GM19395 (cell line): Measurements from ENCODE around the gene HTR6.
"Not testable (repeated sequence)": the region's sequence is repeated elsewhere in the genome, so short reads cannot be mapped to it uniquely, and the experiment has no call there.

Experiments
- ATAC-seq: cut with Tn5 transposase; IDR thresholded peaks from one replicate; pipeline ENCODE4 v1.9.1; 2021; ENCODE audit warnings: mild to moderate bottlenecking, moderate library complexity; ENCODE audit not compliant: unreplicated experiment

The HTR6 gene

GRCh38 chr1:19637606-19638005 lies 27.1 kb upstream of the HTR6 start:
- no peak for ATAC-seq

- ATAC-seq, result not testable (repeated sequence)
Measured at GRCh38 chr1:19639228-19639627, 25.4 kb upstream of the HTR6 start.

DNA sequence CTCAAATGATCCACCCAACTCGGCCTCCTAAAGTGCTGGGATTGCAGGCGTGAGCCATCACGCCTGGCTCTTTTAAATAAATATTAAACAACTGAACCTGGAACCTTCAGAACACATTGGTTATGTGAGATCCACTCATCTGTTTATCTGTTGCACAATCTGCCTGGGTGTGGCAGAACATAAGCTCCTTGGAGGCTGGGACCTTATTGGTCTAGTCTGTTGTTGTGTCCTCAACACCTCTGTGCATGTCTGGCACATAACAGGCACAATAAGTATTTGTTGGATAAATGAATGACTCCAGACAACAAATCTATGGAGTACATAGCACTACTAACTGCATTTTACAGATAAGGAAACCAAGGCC lies 24.7 kb upstream of the HTR6 start:
- no peak for ATAC-seq

DNA sequence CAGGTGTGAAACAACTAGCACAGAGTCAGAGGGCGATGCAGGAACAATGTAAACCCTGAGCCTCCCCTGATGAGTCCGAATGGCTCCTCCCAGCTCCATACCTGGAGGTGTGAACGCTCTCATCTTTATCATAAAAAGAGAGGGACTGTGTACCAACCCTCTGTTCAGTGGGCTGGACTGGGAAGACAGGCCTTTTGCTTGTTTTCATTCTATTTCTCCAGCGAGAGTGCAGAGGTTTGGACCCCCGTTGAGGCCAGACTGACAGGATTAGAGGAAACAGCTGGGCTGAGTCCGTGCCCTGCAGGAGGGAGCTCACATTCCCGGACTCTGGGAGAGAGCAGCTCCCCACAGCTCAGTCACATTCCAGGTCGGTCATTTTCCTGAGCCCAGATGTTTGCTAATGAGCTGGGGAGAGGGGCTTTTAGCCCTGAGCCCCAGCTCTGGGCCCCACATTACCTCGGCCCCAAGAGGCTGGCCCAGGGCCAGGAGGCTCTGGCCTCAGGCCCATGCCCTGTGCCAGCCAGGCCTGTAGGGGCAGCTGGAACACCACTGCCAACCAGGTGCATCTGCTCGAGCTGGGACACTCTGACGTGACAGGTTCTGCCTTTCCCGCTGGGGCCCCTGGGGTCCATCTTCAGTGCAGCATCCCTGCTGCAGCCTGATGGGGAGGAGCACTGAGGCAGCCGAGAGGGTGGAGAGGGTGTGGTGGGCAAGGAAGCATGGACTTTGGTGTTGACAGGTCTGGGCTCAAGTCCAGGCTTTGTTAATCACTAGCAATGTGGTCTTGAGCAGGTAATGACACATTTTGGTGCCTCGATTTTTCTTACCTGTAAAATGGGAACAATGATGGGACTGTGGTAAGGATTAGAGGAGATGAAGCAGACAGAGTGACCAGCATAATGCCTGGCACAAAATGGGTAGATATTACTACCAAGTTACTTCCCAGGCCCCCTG lies 24.0 kb upstream of the HTR6 start:
- no peak for ATAC-seq

GRCh38 chr1:19643121-19643520 lies 21.6 kb upstream of the HTR6 start:
- ATAC-seq, result no peak

GRCh38 chr1:19643602-19644394 lies 20.9 kb upstream of the HTR6 start, which contains the start of gene NBL1:
NBL1 (plus strand) TSS chr1:19644311; CDS start chr1:19655031, 10,720 bp downstream.
- ATAC-seq, result no peak

DNA sequence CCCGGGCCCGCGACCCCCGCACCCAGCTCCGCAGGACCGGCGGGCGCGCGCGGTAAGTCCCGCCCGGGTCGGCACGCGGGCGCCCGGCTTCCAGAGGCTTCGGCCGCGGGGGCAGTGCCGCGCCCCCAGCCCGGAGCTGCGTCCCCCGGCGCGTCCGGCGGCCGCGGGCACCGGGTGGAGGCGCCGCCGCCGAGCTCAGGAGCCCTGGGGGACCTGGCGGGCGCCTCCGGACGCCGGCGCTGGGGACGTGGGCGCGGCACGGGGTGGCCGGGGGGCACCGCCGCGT lies 20.3 kb upstream of the HTR6 start:
- no peak for ATAC-seq

DNA sequence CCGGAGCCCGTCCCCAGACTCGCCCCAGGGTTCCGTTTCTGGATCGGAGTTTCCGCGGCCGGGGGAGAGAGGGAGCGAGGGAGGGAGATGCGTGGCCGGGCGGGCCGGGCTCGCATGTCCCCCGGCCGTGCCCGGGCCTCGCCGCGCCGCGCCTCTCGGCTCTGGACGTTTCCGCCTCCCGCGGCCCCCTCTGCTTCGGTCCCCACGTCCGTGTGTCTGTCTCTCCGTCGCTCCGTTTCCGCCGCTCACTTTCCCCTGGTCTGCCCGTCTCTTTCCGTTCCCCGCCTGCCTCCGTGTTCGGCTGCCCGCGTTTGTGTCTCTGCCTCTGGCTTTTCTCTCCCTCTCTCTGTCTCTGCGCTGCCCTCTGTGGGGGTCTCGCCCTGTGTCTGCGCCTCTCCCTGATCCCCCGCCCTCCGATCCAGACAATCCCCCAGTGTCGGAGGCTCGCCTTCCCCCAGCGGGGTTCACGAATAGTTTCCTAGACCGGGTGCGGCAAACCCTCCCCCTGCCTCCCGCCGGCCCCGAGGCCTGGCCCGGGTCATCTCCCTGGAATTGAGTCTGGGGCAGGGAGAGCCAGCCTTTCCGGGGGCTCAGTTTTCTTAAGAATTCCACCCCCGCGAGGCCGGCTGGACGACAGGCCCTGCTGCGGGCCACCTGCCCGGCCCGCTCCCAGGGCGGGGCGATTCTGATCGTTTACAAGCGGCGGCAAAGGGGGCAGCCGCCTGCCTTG lies 19.8 kb upstream of the HTR6 start:
- no peak for ATAC-seq

GRCh38 chr1:19645411-19646251 lies 19.0 kb upstream of the HTR6 start:
- ATAC-seq, result no peak

DNA sequence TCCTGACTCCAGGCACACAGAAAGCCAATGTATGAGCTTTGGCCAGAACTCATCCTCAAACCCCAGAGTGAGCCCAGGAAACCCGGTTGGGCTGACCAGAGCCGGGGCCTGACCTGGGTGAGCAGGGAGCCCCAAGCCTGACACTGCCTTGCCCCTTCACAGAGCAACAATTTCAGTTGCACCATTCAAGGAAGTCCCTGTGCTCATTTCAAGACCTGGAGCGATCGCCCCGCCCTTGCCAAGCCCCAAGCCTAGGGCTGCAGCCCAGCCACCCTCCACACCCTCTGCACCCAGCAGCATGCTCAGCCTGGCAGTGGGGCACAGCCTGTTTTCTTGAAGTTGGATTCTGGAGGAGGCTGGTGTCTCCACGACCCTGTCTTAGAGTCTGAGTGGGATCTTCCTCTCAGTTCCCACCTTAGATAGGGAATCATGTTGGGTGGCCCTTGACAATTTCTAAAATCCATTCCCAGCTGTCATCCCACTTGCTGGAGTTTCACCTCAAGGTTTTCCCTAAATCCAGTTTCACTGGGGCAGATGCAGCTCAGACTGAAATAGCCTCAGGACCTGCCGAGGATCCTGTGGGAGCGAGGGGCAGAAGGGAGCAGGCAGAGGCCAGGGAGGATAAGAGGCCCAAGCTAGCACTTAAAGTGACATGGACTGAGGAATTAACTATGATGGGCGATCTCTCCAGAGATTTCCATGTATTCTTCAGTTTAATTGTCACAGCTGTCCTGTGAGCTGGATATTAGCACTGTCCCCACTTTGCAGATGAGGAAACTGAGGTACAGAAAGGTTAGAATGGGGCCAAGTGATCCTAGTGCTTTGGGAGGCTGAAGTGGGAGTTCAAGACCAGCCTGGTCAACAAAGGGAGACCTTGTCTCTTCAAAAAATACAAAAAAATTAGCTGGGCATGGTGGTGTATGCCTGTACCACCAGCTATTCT lies 18.0 kb upstream of the HTR6 start:
- ATAC-seq, result no peak

- ATAC-seq, result no peak
Measured at GRCh38 chr1:19647643-19648042, 17.0 kb upstream of the HTR6 start.

DNA sequence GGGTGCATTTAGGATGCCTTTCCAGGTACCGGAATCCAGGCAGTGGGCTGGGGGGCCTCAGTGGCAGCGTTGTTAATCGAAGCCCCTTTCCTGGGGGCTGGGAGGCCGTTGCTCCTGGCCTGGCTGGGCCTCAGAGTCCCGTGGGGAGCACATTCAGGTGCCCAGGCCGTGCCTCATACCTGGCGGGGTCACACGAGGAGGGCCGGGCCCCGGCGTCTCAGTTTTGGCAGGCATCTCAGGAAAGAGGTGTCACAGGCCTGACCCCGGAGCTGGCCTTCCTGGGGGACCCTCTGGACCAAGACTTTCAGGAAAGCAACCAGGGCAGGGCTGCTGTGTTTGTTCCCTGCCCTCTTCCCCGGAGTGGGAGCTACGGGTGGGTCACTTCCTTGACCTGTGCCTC lies 16.4 kb upstream of the HTR6 start:
- ATAC-seq, result no peak

GRCh38 chr1:19648689-19649088 lies 16.0 kb upstream of the HTR6 start:
- no peak for ATAC-seq

- no peak for ATAC-seq
Measured at GRCh38 chr1:19650416-19651140, 14.1 kb upstream of the HTR6 start.

DNA sequence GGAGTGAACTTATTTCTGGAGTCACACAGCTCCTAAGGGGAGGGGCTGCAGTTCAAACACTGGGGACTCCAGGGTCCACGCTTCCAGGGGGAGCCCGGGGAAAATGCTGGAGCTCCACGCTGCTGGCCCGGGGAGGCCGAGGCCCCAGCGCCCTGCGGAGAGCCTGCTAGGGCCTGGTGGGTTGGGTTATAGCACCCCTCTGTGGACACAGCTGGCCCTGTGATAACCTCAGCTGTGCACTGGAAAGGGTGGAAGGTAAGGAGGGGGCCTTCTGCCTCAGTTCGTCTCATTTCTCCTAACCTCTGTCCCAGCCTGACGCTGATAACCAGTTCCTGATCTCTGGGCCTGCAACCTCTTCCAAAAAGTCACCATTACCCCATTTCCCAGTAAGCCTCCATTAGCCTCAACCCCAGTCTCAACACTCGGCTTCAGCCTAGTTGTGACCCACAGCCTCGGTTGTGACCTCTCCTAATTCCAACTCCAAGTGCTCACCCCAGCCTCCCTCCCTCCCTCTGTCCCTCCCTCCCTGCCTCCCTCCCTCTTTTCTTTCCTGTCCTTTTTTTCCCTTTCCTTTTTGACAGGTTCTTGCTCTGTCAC lies 13.4 kb upstream of the HTR6 start:
- no peak for ATAC-seq

DNA sequence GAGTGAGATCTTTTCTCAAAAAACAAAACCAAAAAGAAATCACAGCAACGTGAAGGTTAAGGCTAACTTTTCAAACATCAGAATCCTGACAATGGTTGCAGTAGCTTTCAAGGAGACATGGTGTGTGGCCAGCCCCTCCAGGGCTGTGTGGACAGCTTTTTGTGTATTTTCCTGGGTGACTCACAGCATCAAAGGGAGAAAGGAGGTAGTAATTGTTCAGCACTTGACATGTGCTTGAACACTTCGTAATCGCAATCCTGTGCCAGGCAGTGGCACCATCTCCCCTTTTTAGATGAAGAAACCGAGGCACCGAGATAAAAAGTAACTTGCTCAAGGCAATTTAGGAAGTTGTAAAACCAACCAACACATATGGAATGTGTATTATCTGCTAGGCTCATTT lies 10.3 kb upstream of the HTR6 start:
- ATAC-seq, result no peak

DNA sequence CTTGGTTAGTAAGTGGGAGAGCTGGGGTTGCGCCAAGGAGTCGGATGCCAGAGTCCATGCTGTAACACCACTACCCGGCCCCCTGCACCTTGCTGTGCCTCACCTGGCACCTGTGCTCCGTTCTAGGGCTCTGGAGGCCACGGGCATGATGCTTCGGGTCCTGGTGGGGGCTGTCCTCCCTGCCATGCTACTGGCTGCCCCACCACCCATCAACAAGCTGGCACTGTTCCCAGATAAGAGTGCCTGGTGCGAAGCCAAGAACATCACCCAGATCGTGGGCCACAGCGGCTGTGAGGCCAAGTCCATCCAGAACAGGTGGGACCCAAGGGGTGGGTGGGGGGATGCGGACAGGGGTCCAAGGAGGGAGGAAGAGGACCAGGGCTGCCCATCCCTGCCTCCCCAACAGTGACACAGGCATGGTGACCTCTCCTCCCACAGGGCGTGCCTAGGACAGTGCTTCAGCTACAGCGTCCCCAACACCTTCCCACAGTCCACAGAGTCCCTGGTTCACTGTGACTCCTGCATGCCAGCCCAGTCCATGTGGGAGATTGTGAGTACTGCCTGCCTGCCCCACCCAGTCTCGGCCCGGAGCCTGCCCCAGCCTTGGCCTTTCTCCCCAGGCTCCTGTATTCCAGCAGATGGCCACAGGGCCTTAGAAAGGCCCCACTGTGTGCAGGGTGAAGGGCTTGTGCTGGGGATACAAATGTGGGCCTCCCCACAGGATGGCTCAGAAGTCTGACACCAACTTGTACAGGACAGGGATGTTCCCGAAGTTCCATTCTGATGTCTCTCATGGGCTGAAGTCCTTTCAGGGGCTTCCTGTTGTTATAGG lies 9.6 kb upstream of the HTR6 start:
- ATAC-seq, result no peak

DNA sequence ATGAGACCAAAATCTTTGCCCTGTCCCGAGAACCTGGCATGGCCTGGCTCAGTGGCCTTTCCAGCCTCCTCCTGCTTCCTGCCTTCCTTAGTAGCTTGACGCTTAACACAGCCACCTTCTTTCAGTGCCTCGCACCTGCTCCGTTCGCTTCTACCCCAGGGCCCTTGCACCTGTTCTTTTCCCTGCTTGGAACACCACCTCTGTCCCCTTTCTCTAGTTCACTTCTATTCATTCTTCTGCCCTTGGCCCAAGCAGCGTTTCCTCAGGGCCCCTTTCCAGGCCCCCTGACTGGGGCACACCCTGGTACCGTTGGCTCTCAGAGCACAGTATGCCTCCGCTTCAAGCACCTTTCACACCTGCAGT lies 9.0 kb upstream of the HTR6 start:
- ATAC-seq, result no peak
